Astrocyte of the hippocampus (primary cell): ENCODE results near the gene HSPA9.
A peak's percentile ranks its signal among the peaks of the same experiment; 100 is the strongest.
"Not testable (repeated sequence)": the region's sequence is repeated elsewhere in the genome, so short reads cannot be mapped to it uniquely, and the experiment has no call there.

Experiments
- DNase-seq: peaks from one replicate; pipeline ENCODE4 v3.0.0; 2011; ENCODE audit warnings: low read depth, low spot score

Gene HSPA9

GRCh38 chr5:138529812-138530211 lies 45.4 kb downstream of the HSPA9 start:
- no peak for DNase-seq

- DNase-seq: no peak
These were observed 46.3 kb downstream of the HSPA9 start for GRCh38 chr5:138528744-138529469.

- DNase-seq: peak; percentile 12
These were observed 47.0 kb downstream of the HSPA9 start for GRCh38 chr5:138528208-138528607.

- DNase-seq: no peak
These were observed 48.0 kb downstream of the HSPA9 start for GRCh38 chr5:138527170-138527569.

GRCh38 chr5:138523406-138523805 lies 51.8 kb downstream of the HSPA9 start:
- DNase-seq: peak; percentile 39

GRCh38 chr5:138520971-138521370 lies 54.2 kb downstream of the HSPA9 start:
- no peak for DNase-seq

GRCh38 chr5:138517437-138517836 lies 57.8 kb downstream of the HSPA9 start:
- DNase-seq: no peak

- no peak for DNase-seq
These were observed 59.5 kb downstream of the HSPA9 start for GRCh38 chr5:138515556-138516245.

GRCh38 chr5:138514021-138514420 lies 61.2 kb downstream of the HSPA9 start:
- DNase-seq: no peak

GRCh38 chr5:138508958-138509357 lies 66.2 kb downstream of the HSPA9 start:
- DNase-seq: no peak

- DNase-seq: not testable (repeated sequence)
These were observed 67.7 kb downstream of the HSPA9 start for GRCh38 chr5:138507485-138507884.

GRCh38 chr5:138506370-138507306 lies 68.6 kb downstream of the HSPA9 start:
- DNase-seq: no peak

GRCh38 chr5:138504799-138505198 lies 70.4 kb downstream of the HSPA9 start:
- DNase-seq: peak; percentile 84
